NB4 (cell line): ENCODE results near the gene HTRA3.

Experiments used
- CTCF ChIP-seq: IDR thresholded peaks from one replicate; pipeline ENCODE4 v1.5.1; 2012; ENCODE audit warnings: low read depth, low read length
- MAX ChIP-seq: IDR thresholded peaks from 2 replicates; pipeline ENCODE4 v1.6.1; 2011; ENCODE audit warnings: low read depth, low read length
- POLR2A ChIP-seq: IDR thresholded peaks from 2 replicates; pipeline ENCODE4 v1.6.1; 2011; ENCODE audit warnings: mild to moderate bottlenecking; ENCODE audit not compliant: insufficient read length; ENCODE audit errors: extremely low read depth

GRCh38 chr4:8324640-8325239, 55.2 kb downstream of the HTRA3 start:
- TF ChIP-seq MAX: no peak
- no peak for TF ChIP-seq CTCF
- no peak for TF ChIP-seq POLR2A
